ENCODE results near the gene UGT1A6. TPM values are rescaled to one million over a fixed set of nuclear protein-coding genes. Genes with fewer than 3 reads are reported as not detected.

The UGT1A6 gene
- total RNA-seq, 1 experiment from 2014 or later: 2.2 TPM

DNA sequence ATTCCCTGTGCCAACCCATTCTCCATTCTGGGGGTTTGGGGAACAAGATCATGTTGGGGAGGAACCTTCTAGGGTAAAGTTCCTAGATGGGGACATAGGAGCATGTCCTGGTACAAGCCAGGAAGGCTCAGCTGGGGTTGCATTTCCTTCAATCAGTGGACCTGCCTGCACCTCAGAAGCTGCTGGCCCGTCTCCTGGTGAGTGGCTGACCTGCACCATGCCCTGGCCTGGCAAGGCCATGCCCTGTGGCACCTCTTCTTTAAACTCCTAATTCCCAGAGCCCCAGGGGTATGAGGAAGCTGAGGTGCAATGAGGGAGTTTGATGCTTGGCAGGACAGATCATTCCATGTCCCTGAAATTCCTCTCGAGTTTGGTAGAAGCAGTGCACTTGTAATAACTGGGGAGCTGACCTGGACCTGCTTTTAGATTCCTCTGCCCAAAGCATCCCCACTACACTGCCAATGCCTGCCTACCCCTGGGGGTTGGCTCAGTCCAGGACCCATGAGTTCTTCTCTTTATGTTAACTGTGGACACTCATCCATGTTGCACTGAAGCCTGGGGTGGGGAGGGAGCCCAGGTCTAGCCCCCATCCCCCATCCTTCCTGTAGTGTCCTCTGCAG lies 110.7 kb downstream of the UGT1A6 start:
- ATAC-seq (no peak), DNase-seq (no peak)
- H3K27me3 ChIP-seq (ENCODE audit: low read length): no peaks in the 10 kb centered on the region
- H4K20me1 ChIP-seq (ENCODE audit: low read length): no peaks in the 10 kb centered on the region
- H3K9me3 ChIP-seq (ENCODE audit: low read length): no peaks in the 10 kb centered on the region
- no TSS peak for BruUV-seq (replicated peaks)
- intact Hi-C loops (cut with micrococcal nuclease): no loop called here
- no peaks in the 10 kb centered on the region for H3K79me2 ChIP-seq (ENCODE audit: low read length)
- peaks cover 5% of the 10 kb centered on the region; the same call in 1 of the 2 replicates for H3K4me1 ChIP-seq (ENCODE audit: insufficient read depth, low read length)
- no peak overlapping the region for H3K4me3 ChIP-seq (ENCODE audit: low read length)
- no peak overlapping the region for H3K27ac ChIP-seq (ENCODE audit: low read length)
- no peaks in the 10 kb centered on the region for H3F3A ChIP-seq (ENCODE audit: low read length, unreplicated experiment)
- CTCF ChIA-PET: no interaction called here
- H3K9ac ChIP-seq (ENCODE audit: low read length): no peak overlapping the region
- no peak overlapping the region for H3K4me2 ChIP-seq (ENCODE audit: low read length)
- POLR2A ChIA-PET (ENCODE audit: unreplicated experiment): no interaction called here
- H3K36me3 ChIP-seq (ENCODE audit: low read depth, low read length): no peaks in the 10 kb centered on the region
- H2AFZ ChIP-seq (ENCODE audit: low read length): no peak overlapping the region
- no peak for TF ChIP-seq EZH2phosphoT487 (IDR thresholded peaks at IDR 0.05; ENCODE audit: borderline replicate concordance, low read length)
- TF ChIP-seq EZH2 (IDR thresholded peaks at IDR 0.05; ENCODE audit: low read length, unreplicated experiment): no peak
- TF ChIP-seq, protein P1, sequence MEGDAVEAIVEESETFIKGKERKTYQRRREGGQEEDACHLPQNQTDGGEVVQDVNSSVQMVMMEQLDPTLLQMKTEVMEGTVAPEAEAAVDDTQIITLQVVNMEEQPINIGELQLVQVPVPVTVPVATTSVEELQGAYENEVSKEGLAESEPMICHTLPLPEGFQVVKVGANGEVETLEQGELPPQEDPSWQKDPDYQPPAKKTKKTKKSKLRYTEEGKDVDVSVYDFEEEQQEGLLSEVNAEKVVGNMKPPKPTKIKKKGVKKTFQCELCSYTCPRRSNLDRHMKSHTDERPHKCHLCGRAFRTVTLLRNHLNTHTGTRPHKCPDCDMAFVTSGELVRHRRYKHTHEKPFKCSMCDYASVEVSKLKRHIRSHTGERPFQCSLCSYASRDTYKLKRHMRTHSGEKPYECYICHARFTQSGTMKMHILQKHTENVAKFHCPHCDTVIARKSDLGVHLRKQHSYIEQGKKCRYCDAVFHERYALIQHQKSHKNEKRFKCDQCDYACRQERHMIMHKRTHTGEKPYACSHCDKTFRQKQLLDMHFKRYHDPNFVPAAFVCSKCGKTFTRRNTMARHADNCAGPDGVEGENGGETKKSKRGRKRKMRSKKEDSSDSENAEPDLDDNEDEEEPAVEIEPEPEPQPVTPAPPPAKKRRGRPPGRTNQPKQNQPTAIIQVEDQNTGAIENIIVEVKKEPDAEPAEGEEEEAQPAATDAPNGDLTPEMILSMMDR (conservative IDR thresholded peaks at IDR 0.05; ENCODE audit: low read depth, low read length): no peak
- no peaks in the 10 kb centered on the region for H3K9me2 ChIP-seq (replicated peaks; ENCODE audit: low read length)

- no peak overlapping the region for H2AFZ ChIP-seq (ENCODE audit: low read length)
- no peaks in the 10 kb centered on the region for H3K36me3 ChIP-seq (ENCODE audit: low read depth, low read length)
- H3K4me1 ChIP-seq (ENCODE audit: insufficient read depth, low read length): peaks cover 5% of the 10 kb centered on the region; the same call in 1 of the 2 replicates
- H4K20me1 ChIP-seq (ENCODE audit: low read length): no peaks in the 10 kb centered on the region
- H3K9ac ChIP-seq (ENCODE audit: low read length): no peak overlapping the region
- ChIA-PET CTCF (interaction anchor here (0.5 kb wide), 1 partner anchor 309 kb away, joined by 3 read pairs; no protein-coding TSS in a partner anchor), POLR2A (ENCODE audit: unreplicated experiment) (no interaction called here)
- H3F3A ChIP-seq (ENCODE audit: low read length, unreplicated experiment): no peaks in the 10 kb centered on the region
- TF ChIP-seq EZH2 (IDR thresholded peaks at IDR 0.05; ENCODE audit: low read length, unreplicated experiment) (no peak), EZH2phosphoT487 (IDR thresholded peaks at IDR 0.05; ENCODE audit: borderline replicate concordance, low read length) (no peak)
- TF ChIP-seq, protein P1 (conservative IDR thresholded peaks at IDR 0.05; ENCODE audit: low read depth, low read length): no peak
- H3K27ac ChIP-seq (ENCODE audit: low read length): no peak overlapping the region
- ATAC-seq: no peak
- no peak overlapping the region for H3K4me2 ChIP-seq (ENCODE audit: low read length)
- DNase-seq: no peak
- no peaks in the 10 kb centered on the region for H3K27me3 ChIP-seq (ENCODE audit: low read length)
- H3K79me2 ChIP-seq (ENCODE audit: low read length): no peaks in the 10 kb centered on the region
- no peak overlapping the region for H3K4me3 ChIP-seq (ENCODE audit: low read length)
- H3K9me2 ChIP-seq (replicated peaks; ENCODE audit: low read length): no peaks in the 10 kb centered on the region
- no TSS peak for BruUV-seq (replicated peaks)
- H3K9me3 ChIP-seq (ENCODE audit: low read length): no peaks in the 10 kb centered on the region
- intact Hi-C loops (cut with micrococcal nuclease): no loop called here
Measured at GRCh38 chr2:233803994-233804393, 111.3 kb downstream of the UGT1A6 start.

GRCh38 chr2:233807215-233807865 lies 114.7 kb downstream of the UGT1A6 start:
- no peak overlapping the region for H3K9ac ChIP-seq (ENCODE audit: low read length)

More at GRCh38 chr2:233807215-233807865, 114.7 kb downstream of the UGT1A6 start:
- Histone ChIP-seq H3K36me3 (ENCODE audit: low read depth, low read length) (no peaks in the 10 kb centered on the region), H3K4me3 (ENCODE audit: low read length) (no peak overlapping the region), H3K9me2 (replicated peaks; ENCODE audit: low read length) (no peaks in the 10 kb centered on the region), H3K79me2 (ENCODE audit: low read length) (no peaks in the 10 kb centered on the region), H4K20me1 (ENCODE audit: low read length) (no peaks in the 10 kb centered on the region), H3F3A (ENCODE audit: low read length, unreplicated experiment) (no peaks in the 10 kb centered on the region), H3K9me3 (ENCODE audit: low read length) (no peaks in the 10 kb centered on the region), H3K27me3 (ENCODE audit: low read length) (no peaks in the 10 kb centered on the region), H3K4me2 (ENCODE audit: low read length) (no peak overlapping the region), H3K27ac (ENCODE audit: low read length) (no peak overlapping the region), H3K4me1 (ENCODE audit: insufficient read depth, low read length) (no peaks in the 10 kb centered on the region), H2AFZ (ENCODE audit: low read length) (no peak overlapping the region)
- ChIA-PET CTCF (interaction anchor here (0.7 kb wide), 1 partner anchor 127 kb away, joined by 4 read pairs; no protein-coding TSS in a partner anchor), POLR2A (ENCODE audit: unreplicated experiment) (no interaction called here)
- intact Hi-C loops (cut with micrococcal nuclease): no loop called here
- DNase-seq (peak; percentile 21), ATAC-seq (peak; percentile 27; the same call in 1 of the 2 replicates)
- BruUV-seq (replicated peaks): no TSS peak
- TF ChIP-seq EZH2 (IDR thresholded peaks at IDR 0.05; ENCODE audit: low read length, unreplicated experiment) (no peak), EZH2phosphoT487 (IDR thresholded peaks at IDR 0.05; ENCODE audit: borderline replicate concordance, low read length) (no peak)
- TF ChIP-seq, protein P1 (conservative IDR thresholded peaks at IDR 0.05; ENCODE audit: low read depth, low read length): peak; percentile 35; the same call in 1 of the 2 replicates

Data from PC-3 (cell line).